NCI-H345 (cell line): ENCODE measurements around the gene LMBRD1.

Experiments used
- DNase-seq: peaks from one replicate; lab custom pipeline; 2025; lab: John Stamatoyannopoulos, UW

Gene LMBRD1

GRCh38 chr6:69630767-69631166 lies 166.0 kb downstream of the LMBRD1 start:
- DNase-seq = no peak

GRCh38 chr6:69627625-69628024 lies 169.2 kb downstream of the LMBRD1 start:
- no peak for DNase-seq

- no peak for DNase-seq
These were observed 171.9 kb downstream of the LMBRD1 start for GRCh38 chr6:69624944-69625343.
